Neural progenitor cell (in vitro differentiated cells): ENCODE measurements around the gene LRRC7. TPM values are rescaled to one million over a fixed set of nuclear protein-coding genes. Genes with fewer than 3 reads are reported as not detected.

ENCODE experiments used
- DNase-seq: peaks from one replicate; pipeline ENCODE4 v3.0.0-alpha.2; 2016; ENCODE audit warnings: low spot score
- H2AFZ ChIP-seq: fragments of 200-600 bp; sonication (generic); replicated peaks from 2 replicates; pipeline ENCODE4 v1.6.1; 2016; ENCODE audit warnings: antibody characterized with exemption
- H3F3A ChIP-seq: fragments of 200-600 bp; sonication (generic); 2 replicates; pipeline ENCODE4 v1.6.1; 2016; ENCODE audit warnings: antibody characterized with exemption, low read depth
- H3K27ac ChIP-seq: fragments of 200-600 bp; sonication (generic); 2 replicates; pipeline ENCODE4 v1.5.1; 2016; ENCODE audit warnings: mild to moderate bottlenecking
- H3K27me3 ChIP-seq: fragments of 200-600 bp; sonication (generic); 2 replicates; pipeline ENCODE4 v1.6.1; 2016; ENCODE audit warnings: mild to moderate bottlenecking, moderate library complexity
- H3K36me3 ChIP-seq: fragments of 200-600 bp; sonication (generic); 2 replicates; pipeline ENCODE4 v1.5.1; 2016
- H3K4me1 ChIP-seq: fragments of 200-600 bp; sonication (generic); 2 replicates; pipeline ENCODE4 v1.6.1; 2016; ENCODE audit warnings: mixed run types
- H3K4me2 ChIP-seq: fragments of 200-600 bp; sonication (generic); 2 replicates; pipeline ENCODE4 v1.6.1; 2016
- H3K4me3 ChIP-seq: fragments of 200-600 bp; sonication (generic); 2 replicates; pipeline ENCODE4 v1.5.1; 2016
- H3K79me2 ChIP-seq: fragments of 200-600 bp; sonication (generic); 2 replicates; pipeline ENCODE4 v1.6.1; 2016; ENCODE audit warnings: low read depth
- H3K9ac ChIP-seq: fragments of 200-600 bp; sonication (generic); 2 replicates; pipeline ENCODE4 v1.6.1; 2016
- H3K9me3 ChIP-seq: fragments of 200-600 bp; sonication (generic); 2 replicates; pipeline ENCODE4 v1.5.1; 2016; ENCODE audit warnings: low read depth
- H4K20me1 ChIP-seq: fragments of 200-600 bp; sonication (generic); 2 replicates; pipeline ENCODE4 v1.6.1; 2016; ENCODE audit warnings: low read depth
- H3K27ac Mint-ChIP-seq: 3 replicates; pipeline ENCODE4 v1.8.0; 2021; ENCODE audit warnings: mixed read lengths
- H3K27me3 Mint-ChIP-seq: 2 replicates; pipeline ENCODE4 v1.8.0; 2022; ENCODE audit warnings: low read depth, mild to moderate bottlenecking, inconsistent platforms, moderate library complexity, mixed read lengths; ENCODE audit not compliant: insufficient read depth
- H3K36me3 Mint-ChIP-seq: 3 replicates; pipeline ENCODE4 v1.8.0; 2021; ENCODE audit warnings: mixed read lengths
- H3K4me1 Mint-ChIP-seq: 3 replicates; pipeline ENCODE4 v1.8.0; 2021; ENCODE audit warnings: mixed read lengths
- H3K4me3 Mint-ChIP-seq: 3 replicates; pipeline ENCODE4 v1.8.0; 2021; ENCODE audit warnings: mild to moderate bottlenecking, moderate library complexity, mixed read lengths
- H3K9me3 Mint-ChIP-seq: 3 replicates; pipeline ENCODE4 v1.8.0; 2020; ENCODE audit warnings: mixed read lengths
- CTCF ChIP-seq: fragments of 200-600 bp; sonication (generic); IDR thresholded peaks from 2 replicates; pipeline ENCODE4 v1.5.1; 2017; ENCODE audit warnings: antibody characterized with exemption, mild to moderate bottlenecking
- EZH2 ChIP-seq: fragments of 200-600 bp; sonication (generic); IDR thresholded peaks from 2 replicates; pipeline ENCODE4 v1.6.1; 2017; ENCODE audit warnings: antibody characterized with exemption, mild to moderate bottlenecking, moderate library complexity
- EZH2phosphoT487 ChIP-seq: fragments of 200-600 bp; sonication (generic); IDR thresholded peaks from 2 replicates; pipeline ENCODE4 v1.6.1; 2017; ENCODE audit warnings: antibody characterized with exemption
- total RNA-seq: library from RNA; depleted of rRNA; stranded (reverse); fragments of >200 nt; gene quantifications from 2 replicates; pipeline ENCODE4 v1.2.3, GENCODE V29; 2015; ENCODE audit warnings: low replicate concordance

Gene LRRC7
- total RNA-seq, 1 donor from 2014 or later = not detected

DNA sequence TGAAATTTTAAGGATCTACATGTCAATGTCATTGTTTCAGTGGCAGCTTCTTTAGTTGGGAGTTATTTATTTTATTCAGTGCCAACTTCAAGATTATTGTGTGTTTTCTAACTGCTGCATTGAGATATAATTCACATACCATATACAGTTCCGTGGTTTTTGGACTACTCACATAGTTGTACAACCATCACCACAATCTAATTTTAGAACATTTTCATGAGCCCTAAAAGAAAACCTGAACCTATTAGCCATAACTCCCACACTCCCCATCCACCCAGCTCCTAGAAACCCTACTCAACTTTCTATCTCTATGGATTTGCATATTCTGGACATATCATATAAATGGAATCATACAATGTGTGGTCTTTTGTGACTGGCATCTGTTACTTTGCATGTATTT is 417.7 kb downstream of the LRRC7 start:
- Histone ChIP-seq H3K27ac (no peak overlapping the region), H3K79me2 (no peaks in the 10 kb centered on the region), H4K20me1 (no peaks in the 10 kb centered on the region), H3K27me3 (no peaks in the 10 kb centered on the region), H2AFZ (no peak overlapping the region), H3K4me3 (no peak overlapping the region), H3F3A (no peaks in the 10 kb centered on the region), H3K4me1 (no peaks in the 10 kb centered on the region), H3K9ac (no peak overlapping the region), H3K36me3 (no peaks in the 10 kb centered on the region), H3K4me2 (no peak overlapping the region), H3K9me3 (no peaks in the 10 kb centered on the region)
- Mint-ChIP-seq H3K9me3 (no peaks in the 10 kb centered on the region), H3K27ac (no peak overlapping the region), H3K36me3 (no peaks in the 10 kb centered on the region), H3K27me3 (no peaks in the 10 kb centered on the region), H3K4me1 (no peaks in the 10 kb centered on the region), H3K4me3 (no peak overlapping the region)
- TF ChIP-seq CTCF (no peak), EZH2 (no peak), EZH2phosphoT487 (no peak)
- DNase-seq = no peak

GRCh38 chr1:69985901-69986439 is 418.2 kb downstream of the LRRC7 start:
- Histone ChIP-seq H3K9ac (no peak overlapping the region), H4K20me1 (no peaks in the 10 kb centered on the region), H3K27ac (no peak overlapping the region), H2AFZ (no peak overlapping the region), H3K79me2 (no peaks in the 10 kb centered on the region), H3F3A (no peaks in the 10 kb centered on the region), H3K36me3 (no peaks in the 10 kb centered on the region), H3K4me2 (no peak overlapping the region), H3K27me3 (no peaks in the 10 kb centered on the region), H3K9me3 (no peaks in the 10 kb centered on the region), H3K4me1 (no peaks in the 10 kb centered on the region), H3K4me3 (no peak overlapping the region)
- DNase-seq = no peak
- TF ChIP-seq EZH2 = no peak
- no peak for TF ChIP-seq CTCF
- no peak for TF ChIP-seq EZH2phosphoT487
- Mint-ChIP-seq H3K36me3 (no peaks in the 10 kb centered on the region), H3K9me3 (no peaks in the 10 kb centered on the region), H3K27me3 (no peaks in the 10 kb centered on the region), H3K4me1 (no peaks in the 10 kb centered on the region), H3K4me3 (no peak overlapping the region), H3K27ac (no peak overlapping the region)

DNA sequence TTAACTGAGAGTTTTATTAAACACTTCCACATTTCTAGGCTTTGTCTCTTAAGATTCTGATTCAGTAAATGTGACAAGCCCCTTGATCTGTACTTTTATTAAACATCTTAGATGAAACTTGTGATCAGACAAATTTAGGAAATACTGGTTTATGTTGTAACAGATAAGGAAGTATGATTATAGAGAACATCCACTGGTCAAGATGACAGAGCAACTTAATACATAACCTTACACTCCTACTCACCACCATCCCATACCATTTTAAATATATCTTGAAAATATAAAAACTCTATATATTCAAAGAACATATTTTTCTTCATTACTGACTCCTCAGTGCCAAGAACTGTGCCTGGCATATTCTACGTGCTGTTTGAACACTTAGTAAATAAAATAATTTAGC is 420.2 kb downstream of the LRRC7 start:
- Mint-ChIP-seq H3K36me3 (no peaks in the 10 kb centered on the region), H3K4me3 (no peak overlapping the region), H3K27me3 (no peaks in the 10 kb centered on the region), H3K9me3 (no peaks in the 10 kb centered on the region), H3K4me1 (no peaks in the 10 kb centered on the region), H3K27ac (no peak overlapping the region)
- H3K4me1 ChIP-seq = no peaks in the 10 kb centered on the region
- H3K79me2 ChIP-seq = no peaks in the 10 kb centered on the region
- H3F3A ChIP-seq = no peaks in the 10 kb centered on the region
- no peaks in the 10 kb centered on the region for H3K9me3 ChIP-seq
- H3K36me3 ChIP-seq = no peaks in the 10 kb centered on the region
- H3K27ac ChIP-seq = no peak overlapping the region
- H4K20me1 ChIP-seq = no peaks in the 10 kb centered on the region
- no peak overlapping the region for H3K4me3 ChIP-seq
- H2AFZ ChIP-seq = no peak overlapping the region
- no peaks in the 10 kb centered on the region for H3K27me3 ChIP-seq
- H3K9ac ChIP-seq = no peak overlapping the region
- H3K4me2 ChIP-seq = no peak overlapping the region
- DNase-seq = no peak
- TF ChIP-seq CTCF = no peak
- no peak for TF ChIP-seq EZH2phosphoT487
- TF ChIP-seq EZH2 = no peak
